Measurements from ENCODE around the gene NEK11.

Gene NEK11

DNA sequence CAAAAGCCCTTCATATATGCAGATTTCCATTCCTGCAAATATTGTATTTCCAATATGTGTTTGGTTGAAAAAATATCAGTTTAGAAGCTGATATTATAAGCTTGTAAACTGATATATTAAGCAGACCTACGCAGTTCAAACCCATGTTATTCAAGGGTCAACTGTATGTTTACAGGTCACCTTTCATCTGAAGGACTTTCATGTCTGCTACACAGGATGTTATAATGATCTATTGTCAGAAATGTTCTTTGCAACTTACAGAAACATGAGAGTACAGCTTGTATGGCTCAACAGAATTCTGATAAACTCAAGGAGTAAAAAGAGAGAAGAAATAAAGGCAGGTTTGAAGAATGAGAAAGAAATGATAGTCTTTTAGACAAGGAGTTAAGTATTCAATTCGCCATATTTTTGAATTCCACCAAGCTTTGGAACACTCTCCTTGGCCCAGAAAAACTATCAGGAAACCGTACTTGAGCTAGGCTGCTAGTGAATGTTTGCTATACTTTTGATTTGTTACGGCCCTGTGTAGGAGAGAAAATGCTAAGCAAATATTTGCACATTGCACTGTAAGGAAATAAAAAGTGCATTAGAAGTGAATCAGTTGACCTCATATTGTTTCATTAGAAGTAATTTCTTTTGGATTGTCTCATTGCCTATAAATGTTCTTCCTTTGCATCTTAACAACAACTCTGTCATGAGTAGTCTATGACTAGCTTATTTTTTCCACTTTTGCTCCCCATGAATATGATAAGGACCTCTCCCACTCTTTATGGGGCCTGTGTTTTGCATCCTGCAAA lies 81.2 kb downstream of the NEK11 start:
- FAIRE-seq (no peak), DNase-seq (ENCODE audit: extremely low spot score, insufficient read length, low read depth) (no peak)

DNA sequence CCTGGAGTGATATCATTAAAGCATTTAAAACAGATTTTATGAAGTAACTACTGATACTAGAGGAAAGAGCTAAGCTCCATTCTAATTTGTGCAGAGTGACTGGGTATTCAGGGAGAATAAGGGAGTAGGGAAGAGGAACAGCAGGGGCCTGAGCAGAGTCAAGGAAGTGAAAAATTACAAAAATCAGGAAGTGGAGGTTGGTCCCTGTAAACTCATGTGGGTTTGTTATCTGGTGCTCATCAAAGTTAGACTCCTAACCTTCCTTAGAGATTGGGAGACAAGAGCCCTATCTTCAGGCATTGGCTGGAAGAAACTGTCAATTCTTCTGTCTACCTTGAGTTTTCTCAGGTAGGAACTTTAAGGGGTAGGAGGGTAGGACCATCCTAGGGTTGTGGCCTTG lies 82.5 kb downstream of the NEK11 start:
- FAIRE-seq (no peak), DNase-seq (ENCODE audit: extremely low spot score, insufficient read length, low read depth) (no peak)

DNA sequence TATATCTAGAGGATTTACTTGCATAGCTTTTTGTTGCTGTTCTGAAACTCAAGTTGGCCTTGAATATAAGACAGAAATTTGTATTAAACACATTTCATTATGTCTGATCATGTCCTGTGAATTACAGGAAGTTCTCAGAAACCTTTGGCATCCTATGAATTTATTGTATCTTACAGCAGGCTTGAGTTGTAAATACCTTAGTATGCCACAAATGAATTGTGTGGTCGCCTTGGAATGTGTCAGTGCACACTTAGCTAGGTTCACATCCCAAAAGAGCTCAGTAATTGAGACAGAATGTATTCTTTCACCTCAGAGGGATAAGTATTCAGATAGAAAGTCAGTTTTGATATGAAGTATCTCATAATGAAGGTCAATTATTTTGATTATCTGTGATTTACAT lies 83.4 kb downstream of the NEK11 start:
- no peak for DNase-seq (ENCODE audit: extremely low spot score, insufficient read length, low read depth)
- FAIRE-seq, result no peak

DNA sequence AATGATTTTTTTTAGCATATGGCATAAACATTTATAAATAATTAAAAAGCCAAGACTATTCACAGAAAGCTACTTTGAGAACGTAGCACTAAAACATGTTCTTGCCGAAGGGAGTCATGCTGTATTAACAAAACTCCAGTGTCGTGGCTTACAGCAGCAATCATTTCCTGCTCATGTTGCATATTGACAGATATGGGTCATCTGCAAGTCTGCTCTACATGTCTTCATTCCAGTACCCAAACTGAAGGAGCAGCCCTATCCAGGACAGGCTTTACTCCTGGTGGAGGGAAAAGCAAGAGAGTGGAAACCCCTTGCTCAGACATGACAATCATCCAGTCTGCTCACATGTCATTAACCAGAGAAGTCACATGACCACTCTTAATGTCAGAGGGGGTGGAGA lies 87.6 kb downstream of the NEK11 start:
- FAIRE-seq (no peak), DNase-seq (ENCODE audit: extremely low spot score, insufficient read length, low read depth) (no peak)

DNA sequence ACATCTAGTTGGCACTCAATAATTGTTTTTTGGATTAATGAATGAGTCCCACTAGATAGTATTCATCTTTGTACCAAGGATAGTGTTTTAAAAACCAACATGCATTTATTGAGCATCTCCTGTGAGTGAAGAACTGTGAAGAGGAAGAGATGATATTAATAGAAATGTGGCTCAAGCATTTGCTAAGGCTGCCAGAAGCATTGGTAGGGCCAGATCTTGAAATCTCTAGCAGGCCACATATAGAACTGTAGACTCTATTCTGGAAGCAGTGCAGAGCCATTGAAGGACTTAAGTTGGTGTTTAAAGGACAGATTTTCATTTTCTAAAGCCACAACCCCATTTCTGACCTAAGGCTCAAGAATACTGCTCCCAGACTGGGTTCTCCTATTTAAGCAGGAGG lies 99.0 kb downstream of the NEK11 start:
- no peak for DNase-seq (ENCODE audit: extremely low spot score, insufficient read length, low read depth)
- FAIRE-seq, result no peak

DNA sequence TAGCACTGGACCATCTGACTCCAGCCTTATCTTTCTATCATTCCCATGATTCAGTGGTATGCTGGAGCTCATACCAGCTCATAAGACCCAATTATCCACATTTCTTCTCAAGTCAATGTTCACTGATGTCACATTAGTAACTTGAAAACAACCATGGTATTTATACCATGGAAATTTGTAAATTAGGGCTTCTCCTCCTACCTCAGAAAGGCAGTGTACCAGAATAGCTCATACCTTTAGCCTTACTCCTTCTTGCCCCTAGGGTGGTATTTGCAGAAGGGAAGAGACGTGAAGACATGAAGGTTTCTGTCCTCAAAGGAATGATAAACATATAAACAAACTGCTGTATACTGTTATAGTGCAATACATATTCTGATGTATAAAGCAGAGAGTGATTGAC lies 114.2 kb downstream of the NEK11 start:
- no peak for DNase-seq (ENCODE audit: extremely low spot score, insufficient read length, low read depth)
- no peak for FAIRE-seq

DNA sequence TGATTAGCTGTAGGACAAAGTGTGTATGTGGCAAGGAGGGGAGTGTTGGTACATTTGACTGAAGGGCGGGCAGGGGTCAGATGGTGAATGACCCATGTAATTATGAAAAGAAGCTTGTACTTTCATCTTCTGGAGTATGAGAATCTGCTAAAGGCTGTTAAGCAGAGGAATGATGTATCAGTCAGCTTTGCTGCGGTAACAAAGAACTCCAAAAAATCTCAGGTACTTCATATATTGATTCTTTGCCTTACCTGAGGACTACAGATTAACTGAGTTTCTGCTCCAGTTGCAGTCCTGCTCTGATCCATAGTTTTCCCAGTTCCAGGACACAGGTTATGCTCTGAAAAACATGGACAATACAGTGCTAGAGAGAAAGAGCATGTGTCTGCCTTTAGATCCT lies 115.1 kb downstream of the NEK11 start:
- FAIRE-seq (no peak), DNase-seq (ENCODE audit: extremely low spot score, insufficient read length, low read depth) (no peak)

DNA sequence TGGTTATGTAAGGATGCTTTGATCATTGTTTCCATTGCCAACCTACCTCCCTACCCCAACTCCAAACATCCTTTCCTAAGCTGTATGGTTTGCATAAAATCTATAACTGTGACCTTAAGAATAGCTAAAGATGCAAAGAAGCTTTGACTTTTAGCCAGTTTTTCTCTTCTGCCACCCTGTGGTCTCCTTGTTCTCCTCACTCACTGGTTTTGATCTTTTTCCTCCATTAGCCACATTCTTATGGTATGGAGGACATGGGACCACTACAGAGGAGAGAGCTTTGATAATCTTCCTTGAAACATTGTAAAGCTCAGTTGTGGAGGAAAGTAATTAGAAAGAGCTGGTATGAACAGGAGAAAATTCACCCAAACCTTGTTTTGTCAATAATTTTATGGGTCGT lies 115.9 kb downstream of the NEK11 start:
- DNase-seq (ENCODE audit: extremely low spot score, insufficient read length, low read depth) (no peak), FAIRE-seq (no peak)

DNA sequence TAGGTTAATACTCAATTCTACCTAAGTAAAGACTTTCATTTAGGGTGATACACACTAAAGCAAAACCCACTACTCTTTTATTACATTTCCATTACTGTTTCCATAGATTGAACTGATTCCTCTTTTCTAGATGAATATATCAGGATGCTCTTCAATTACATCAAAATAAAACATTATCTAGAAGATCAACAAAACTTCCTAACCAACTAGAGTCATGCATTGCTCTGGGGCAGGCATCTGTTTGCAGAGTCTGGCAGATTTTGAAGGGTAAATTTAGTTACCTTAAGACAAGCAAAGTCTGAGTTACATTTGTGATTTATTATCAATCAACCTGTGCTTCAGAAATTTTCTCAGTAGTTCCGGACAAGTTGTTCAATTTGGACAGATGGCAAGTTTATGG lies 117.1 kb downstream of the NEK11 start:
- FAIRE-seq (no peak), DNase-seq (ENCODE audit: extremely low spot score, insufficient read length, low read depth) (no peak)

DNA sequence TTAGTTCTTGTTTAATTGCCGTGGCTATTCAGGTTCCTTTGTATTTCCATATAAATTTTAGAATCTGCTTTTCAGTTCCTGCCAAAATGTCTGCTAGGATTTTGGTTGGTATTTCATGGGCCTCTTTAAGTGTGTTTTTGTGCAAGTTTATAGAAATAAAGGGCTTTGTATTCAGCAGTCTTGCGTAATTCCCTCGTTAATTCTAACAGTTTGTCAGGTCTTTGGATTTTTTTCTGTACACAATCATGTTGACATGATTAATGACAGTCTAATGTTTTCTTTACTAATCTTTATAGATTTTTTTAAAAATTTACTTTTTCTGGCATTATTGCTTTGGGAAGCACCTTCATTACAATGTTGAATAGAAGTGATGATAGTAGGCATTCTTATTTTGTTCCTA lies 120.9 kb downstream of the NEK11 start:
- no peak for FAIRE-seq
- no peak for DNase-seq (ENCODE audit: extremely low spot score, insufficient read length, low read depth)

DNA sequence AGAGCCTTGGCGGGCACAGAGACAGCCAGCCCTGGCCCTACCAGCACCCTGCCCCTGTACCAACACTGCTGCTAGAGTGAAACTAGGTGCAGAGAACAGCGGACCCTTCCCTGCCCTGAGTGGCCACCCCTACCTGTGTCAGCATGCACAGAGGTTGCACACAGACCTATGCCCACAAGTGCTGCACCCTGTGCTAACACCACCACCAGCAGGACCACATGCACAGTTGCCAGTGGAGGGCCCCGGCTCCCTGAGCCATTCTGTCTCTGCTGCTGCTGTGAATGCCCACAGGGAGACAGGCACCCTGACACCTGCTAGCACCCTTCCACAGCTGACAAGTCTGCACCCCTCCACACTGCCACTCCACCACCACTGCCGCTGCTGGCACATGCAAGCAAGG lies 131.8 kb downstream of the NEK11 start:
- FAIRE-seq, result no peak

DNA sequence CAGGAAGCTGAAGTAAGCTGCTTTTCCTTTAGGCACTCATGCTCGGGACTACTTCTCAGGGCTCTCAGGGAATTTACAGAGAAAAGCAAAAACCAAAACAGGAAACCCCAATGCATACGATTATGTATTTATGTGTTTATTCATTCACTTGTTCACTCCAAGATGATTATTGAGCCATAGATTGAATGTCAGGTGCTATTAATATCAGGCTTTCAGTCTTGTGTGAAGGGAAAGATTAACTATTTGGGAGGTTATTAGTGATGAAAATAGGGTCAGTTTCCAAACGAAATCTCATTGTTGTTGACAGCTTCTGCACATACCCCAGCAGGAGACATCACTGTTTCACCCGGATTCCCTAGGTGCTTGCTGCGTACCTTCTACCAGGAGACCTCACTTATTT lies 135.8 kb downstream of the NEK11 start:
- FAIRE-seq (no peak), DNase-seq (ENCODE audit: extremely low spot score, insufficient read length, low read depth) (no peak)

More for the DNA sequence above, 131.8 kb downstream of the NEK11 start:
- no peak for DNase-seq (ENCODE audit: extremely low spot score, insufficient read length, low read depth)

DNA sequence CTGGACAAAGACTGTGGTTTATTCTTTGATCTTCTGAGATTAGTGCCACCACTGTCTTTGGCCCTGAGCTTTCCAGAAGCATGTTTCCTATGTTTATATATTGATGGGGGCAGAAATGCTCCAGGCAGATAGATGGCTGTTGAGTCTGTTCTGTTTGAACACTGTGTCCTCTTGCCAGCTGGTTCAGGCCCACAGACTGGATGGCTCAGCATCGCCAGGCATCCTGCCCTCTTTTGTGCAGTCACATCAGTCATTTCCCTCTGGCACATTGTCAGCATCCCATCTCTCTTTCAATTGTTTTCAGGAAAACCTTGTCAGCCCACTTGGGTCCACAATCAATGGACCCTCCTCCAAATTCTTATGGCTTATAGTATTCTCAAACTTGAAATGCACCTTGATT lies 141.2 kb downstream of the NEK11 start:
- DNase-seq (ENCODE audit: extremely low spot score, insufficient read length, low read depth), result no peak
- FAIRE-seq, result no peak

DNA sequence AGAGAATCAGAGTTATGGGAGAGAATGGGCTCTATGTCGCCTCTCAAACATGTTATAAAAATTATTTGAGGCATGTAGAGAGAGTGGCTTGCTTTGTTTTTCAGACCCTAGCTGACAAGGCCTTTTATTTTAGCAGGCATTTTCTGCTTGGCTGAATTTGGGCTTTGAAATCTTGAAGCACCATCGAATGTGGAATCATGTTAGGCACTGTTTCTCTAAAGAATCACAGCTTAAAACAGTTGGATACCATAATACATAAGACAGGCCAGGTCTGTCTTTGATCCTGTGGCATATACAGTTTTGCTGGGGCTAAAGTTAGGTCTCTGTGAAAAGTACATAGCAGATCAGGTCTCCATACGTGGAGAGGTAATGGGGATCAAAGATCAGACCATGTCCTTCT lies 142.7 kb downstream of the NEK11 start:
- no peak for FAIRE-seq
- DNase-seq (ENCODE audit: extremely low spot score, insufficient read length, low read depth), result no peak

DNA sequence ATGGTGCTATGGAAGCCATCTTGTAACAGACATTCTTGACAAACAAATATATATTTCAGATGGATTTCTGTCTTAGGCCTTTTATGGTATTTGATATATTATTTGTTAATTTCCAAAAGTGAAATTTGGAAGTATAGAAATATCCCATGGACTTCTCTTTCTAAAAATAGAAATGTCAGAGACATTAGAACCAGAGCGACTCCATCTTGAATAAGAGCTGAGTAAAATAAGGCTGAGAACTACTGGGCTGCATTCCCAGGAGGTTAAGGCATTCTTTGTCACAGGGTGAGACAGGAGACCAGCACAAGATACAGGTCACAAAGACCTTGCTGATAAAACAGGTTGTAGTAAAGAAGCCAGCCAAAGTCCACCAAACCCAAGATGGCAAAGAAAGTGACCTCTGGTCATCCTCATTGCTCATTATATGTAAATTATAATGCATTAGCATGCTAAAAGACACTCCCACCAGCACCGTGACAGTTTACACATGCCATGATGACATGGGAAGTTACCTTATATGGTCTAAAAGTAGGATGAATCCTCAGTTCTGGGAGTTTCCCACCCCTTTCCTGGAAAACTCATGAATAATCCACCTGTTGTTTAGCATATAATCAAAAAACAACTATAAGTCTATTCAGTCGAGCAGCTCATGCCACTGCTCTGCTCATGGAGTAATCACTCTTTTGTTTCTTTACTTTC lies 146.0 kb downstream of the NEK11 start:
- FAIRE-seq (no peak), DNase-seq (ENCODE audit: extremely low spot score, insufficient read length, low read depth) (no peak)

DNA sequence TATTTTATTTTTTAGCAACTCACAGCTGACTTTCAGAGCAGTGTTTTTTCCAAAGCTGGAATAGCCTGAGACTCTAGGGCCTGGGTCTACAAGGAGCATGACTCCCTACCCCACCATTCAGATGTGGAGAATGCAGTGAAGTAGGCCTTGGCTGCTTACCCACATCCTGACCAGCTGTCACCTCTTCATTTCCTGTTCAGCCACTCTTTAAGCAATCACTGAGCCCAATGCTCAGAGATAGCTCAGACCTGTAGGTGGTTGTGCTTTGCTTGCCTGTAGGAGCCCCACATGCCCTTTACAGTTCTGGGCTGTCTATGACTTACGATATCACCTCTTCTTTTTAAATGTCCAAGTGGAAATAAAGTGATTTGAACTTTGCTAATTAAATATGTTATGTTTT lies 148.1 kb downstream of the NEK11 start:
- FAIRE-seq (peak; percentile 70), DNase-seq (ENCODE audit: extremely low spot score, insufficient read length, low read depth) (peak; percentile 2)

DNA sequence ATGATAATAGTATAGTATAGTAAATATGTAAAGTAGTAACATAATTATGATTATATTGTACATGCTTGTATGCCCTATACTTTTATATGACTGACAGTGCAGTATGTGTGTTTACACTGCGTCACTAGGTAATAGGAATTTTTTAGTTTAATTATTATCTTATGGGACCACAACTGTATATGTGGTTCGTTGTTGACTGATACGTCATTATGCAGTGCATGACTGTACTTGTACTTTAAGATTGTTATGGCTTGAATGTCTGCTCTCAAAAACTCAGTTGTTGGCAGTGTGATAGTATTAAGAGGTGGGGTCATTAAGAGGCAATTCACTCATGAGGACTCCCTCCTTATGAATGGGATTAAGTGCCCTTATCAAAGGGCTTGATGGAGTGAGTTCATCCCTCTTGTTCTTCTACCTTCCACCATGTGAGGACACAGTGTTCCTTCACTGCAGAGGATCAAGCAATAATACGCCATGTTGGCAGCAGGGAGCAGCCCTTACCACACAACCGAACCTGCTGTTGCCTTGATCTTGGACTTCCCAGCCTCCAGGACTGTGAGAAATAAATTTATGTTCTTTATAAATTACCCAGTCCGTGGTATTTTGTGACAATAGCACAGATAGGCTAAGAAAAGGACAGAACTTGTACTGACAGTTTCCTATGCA lies 152.2 kb downstream of the NEK11 start:
- FAIRE-seq, result no peak
- DNase-seq (ENCODE audit: extremely low spot score, insufficient read length, low read depth), result no peak

DNA sequence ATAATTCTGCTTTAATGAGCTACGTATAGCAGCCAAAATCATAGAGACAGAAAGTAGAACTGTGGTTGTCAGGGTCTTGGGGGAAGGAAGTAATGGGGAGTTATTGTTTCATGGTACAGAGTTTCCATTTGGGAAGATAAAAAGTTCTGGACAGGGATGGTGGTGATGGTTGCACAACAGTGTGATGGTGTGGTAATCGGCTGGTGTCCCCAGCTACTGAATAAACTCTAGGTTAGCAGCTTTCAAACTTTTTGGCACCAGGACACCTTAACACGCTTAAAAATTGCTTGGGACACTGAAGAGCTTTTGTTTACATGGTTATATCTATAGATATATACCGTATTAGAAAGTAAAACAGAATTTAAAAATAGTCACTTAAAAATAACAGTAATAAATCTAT lies 166.0 kb downstream of the NEK11 start:
- DNase-seq (ENCODE audit: extremely low spot score, insufficient read length, low read depth) (no peak), FAIRE-seq (no peak)

DNA sequence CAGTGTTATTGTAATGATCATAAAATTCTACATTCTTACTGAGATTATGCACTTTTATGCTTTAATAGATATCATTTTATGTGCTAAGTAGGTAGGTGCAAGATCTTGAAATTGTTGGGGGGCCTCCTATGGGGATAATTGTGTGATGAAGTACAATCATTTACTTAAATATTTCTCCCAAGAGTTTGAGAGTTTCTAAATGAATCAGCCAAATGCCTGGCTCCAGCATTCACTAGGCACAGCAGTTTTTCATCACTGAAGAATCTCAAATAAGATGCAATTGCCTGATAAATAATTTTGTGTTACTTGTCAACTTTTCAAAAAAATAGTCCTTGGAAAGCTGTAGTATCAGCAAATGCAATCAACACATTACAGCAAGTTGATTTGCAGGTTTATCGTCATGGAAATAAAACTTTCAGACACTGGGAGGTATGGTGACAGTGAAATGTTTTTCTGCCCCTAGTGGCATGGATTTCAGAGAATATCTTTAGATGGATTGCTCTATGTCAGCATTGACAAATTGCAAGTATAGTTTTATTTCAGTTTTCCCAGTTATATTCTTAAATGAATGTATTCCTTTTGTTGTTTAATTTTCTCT lies 167.1 kb downstream of the NEK11 start:
- no peak for FAIRE-seq

DNA sequence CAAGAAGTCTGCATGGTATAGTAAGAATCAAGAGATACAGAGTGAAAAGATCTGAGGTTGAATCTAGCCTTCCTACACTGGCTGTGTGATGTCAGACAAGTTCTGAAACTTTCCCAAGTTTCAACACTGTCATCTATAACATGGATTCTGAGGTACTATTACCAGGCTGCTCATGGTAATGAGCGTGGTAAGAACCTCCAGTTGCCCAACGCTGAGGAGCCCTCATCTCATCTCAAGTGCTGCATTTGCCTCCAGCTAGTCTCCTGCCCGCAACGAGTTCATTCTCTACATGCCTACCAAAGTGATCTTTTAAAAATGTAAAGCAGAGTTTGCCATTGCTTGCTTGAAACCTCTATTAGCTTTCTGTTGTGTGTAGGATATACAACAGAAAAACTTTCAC lies 168.1 kb downstream of the NEK11 start:
- no peak for DNase-seq (ENCODE audit: extremely low spot score, insufficient read length, low read depth)
- no peak for FAIRE-seq

More for the DNA sequence above, 167.1 kb downstream of the NEK11 start:
- no peak for DNase-seq (ENCODE audit: extremely low spot score, insufficient read length, low read depth)

DNA sequence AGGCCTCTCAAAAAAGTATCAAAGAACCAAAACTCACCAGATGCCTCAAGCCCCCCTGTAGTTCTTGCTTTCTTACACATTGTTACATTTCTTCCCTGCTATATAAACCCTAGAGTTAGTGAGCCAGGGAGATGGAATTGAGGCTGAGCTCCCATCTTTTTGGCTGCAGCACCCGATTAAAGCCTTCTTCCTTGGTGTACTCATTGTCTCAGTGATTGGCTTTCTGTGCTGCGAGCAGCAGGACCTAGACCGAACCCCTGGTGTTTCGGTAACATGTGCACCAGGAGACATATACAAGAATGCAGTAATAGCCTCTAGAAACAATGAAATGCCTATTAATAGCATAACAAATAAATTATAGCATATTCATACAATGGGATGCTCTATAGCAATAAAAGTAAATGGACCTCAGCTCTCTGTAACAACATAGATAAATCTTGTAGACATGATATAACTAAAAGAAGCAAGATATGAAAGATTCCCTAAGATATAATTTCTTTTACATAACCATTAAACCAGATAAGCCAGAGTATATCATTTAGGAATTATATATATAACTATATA lies 174.0 kb downstream of the NEK11 start:
- FAIRE-seq (no peak), DNase-seq (ENCODE audit: extremely low spot score, insufficient read length, low read depth) (no peak)

Measured in GM18507 (cell line).